ENCODE results near the gene PHACTR2.

PHACTR2 gene

GRCh38 chr6:143742070-143742954, 64.5 kb downstream of the PHACTR2 start:
- no peak for DNase-seq (ENCODE audit: low spot score)

- no peak for DNase-seq (ENCODE audit: low spot score)
Observed at GRCh38 chr6:143742955-143743255, 65.1 kb downstream of the PHACTR2 start.

GRCh38 chr6:143743301-143744166, 65.8 kb downstream of the PHACTR2 start:
- peak; percentile 49 for DNase-seq (ENCODE audit: low spot score)

GRCh38 chr6:143744551-143745165, 66.9 kb downstream of the PHACTR2 start:
- DNase-seq (ENCODE audit: low spot score): no peak

GRCh38 chr6:143745166-143746133, 67.7 kb downstream of the PHACTR2 start:
- peak; percentile 29 for DNase-seq (ENCODE audit: low spot score)

GRCh38 chr6:143746202-143747119, 68.7 kb downstream of the PHACTR2 start:
- DNase-seq (ENCODE audit: low spot score): peak; percentile 13

- DNase-seq (ENCODE audit: low spot score): no peak
Observed at GRCh38 chr6:143747347-143747842, 69.6 kb downstream of the PHACTR2 start.

- no peak for DNase-seq (ENCODE audit: low spot score)
Observed at GRCh38 chr6:143749891-143750290, 72.1 kb downstream of the PHACTR2 start.

GRCh38 chr6:143750877-143751276, 73.1 kb downstream of the PHACTR2 start:
- no peak for DNase-seq (ENCODE audit: low spot score)

- DNase-seq (ENCODE audit: low spot score): no peak
Observed at GRCh38 chr6:143752459-143752858, 74.7 kb downstream of the PHACTR2 start.

- DNase-seq (ENCODE audit: low spot score): no peak
Observed at GRCh38 chr6:143753678-143754077, 75.9 kb downstream of the PHACTR2 start.

- no peak for DNase-seq (ENCODE audit: low spot score)
Observed at GRCh38 chr6:143754204-143754603, 76.4 kb downstream of the PHACTR2 start.

- no peak for DNase-seq (ENCODE audit: low spot score)
Observed at GRCh38 chr6:143755301-143755744, 77.6 kb downstream of the PHACTR2 start.

- DNase-seq (ENCODE audit: low spot score): no peak
Observed at GRCh38 chr6:143757346-143757832, 79.6 kb downstream of the PHACTR2 start.

- DNase-seq (ENCODE audit: low spot score): no peak
Observed at GRCh38 chr6:143758551-143758950, 80.8 kb downstream of the PHACTR2 start.

- DNase-seq (ENCODE audit: low spot score): peak; percentile 51
Observed at GRCh38 chr6:143759666-143760065, 81.9 kb downstream of the PHACTR2 start.

GRCh38 chr6:143761074-143761473, 83.3 kb downstream of the PHACTR2 start:
- no peak for DNase-seq (ENCODE audit: low spot score)

- DNase-seq (ENCODE audit: low spot score): no peak
Observed at GRCh38 chr6:143762126-143762525, 84.4 kb downstream of the PHACTR2 start.

GRCh38 chr6:143765422-143766184, 87.8 kb downstream of the PHACTR2 start:
- no peak for DNase-seq (ENCODE audit: low spot score)
